ENCODE data around the gene ZSWIM7.
A peak's percentile ranks its signal among the peaks of the same experiment; 100 is the strongest.
"Not testable (repeated sequence)": the region's sequence is repeated elsewhere in the genome, so short reads cannot be mapped to it uniquely, and the experiment has no call there.

Gene ZSWIM7

DNA sequence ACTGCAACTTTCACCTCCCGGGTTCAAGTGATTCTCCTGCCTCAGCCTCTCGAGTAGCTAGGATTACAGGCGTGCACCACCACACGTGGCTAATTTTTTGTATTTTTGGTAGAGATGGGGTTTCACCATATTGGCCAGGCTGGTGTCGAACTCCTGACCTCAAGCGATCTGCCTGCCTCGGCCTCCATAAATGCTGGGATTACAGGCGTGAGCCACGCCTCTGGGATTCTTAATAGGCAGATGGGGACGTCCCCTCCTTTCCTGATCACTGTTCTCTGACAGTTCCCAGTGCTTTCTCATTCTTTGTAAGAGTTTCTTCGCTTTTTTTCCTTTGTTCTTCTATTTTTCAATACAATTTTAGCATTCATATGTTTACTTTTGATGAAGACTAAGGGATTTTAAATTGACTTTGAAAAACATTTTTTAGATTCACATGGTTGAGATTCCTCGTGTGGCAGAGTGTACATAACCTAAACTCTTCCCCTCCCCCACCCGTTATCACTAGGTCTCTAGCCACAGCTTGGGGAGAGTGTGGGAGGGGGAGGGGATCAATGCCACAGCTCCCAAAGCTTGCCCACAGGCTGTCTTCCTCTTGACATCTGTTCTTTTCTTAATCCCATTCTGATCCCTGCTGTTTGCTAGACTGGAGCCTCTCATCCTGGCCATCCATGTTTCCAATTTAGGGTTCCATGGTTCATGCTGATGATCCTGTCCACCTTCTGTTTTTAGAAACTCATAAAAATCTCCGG is 43.5 kb downstream of the ZSWIM7 start:
- no peak for DNase-seq

DNA sequence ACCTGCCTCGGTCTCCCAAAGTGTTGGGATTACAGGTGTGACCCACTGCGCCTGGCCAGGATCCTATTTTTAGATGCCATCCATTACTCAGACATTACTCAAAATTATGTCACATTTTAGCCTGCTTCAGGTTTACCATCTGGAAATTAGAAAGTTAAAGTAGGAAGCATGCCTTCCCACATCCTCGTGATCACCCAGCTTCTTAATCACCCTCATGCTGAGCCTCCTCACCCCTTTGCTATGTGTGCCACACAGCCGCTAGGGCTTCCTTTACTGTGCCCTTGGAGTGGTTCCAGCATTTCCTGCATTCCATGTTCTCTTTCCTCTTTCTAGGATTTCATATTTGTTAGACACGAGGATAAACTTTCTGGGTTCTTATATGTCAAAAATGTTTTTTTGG is 45.3 kb downstream of the ZSWIM7 start:
- DNase-seq = no peak

DNA sequence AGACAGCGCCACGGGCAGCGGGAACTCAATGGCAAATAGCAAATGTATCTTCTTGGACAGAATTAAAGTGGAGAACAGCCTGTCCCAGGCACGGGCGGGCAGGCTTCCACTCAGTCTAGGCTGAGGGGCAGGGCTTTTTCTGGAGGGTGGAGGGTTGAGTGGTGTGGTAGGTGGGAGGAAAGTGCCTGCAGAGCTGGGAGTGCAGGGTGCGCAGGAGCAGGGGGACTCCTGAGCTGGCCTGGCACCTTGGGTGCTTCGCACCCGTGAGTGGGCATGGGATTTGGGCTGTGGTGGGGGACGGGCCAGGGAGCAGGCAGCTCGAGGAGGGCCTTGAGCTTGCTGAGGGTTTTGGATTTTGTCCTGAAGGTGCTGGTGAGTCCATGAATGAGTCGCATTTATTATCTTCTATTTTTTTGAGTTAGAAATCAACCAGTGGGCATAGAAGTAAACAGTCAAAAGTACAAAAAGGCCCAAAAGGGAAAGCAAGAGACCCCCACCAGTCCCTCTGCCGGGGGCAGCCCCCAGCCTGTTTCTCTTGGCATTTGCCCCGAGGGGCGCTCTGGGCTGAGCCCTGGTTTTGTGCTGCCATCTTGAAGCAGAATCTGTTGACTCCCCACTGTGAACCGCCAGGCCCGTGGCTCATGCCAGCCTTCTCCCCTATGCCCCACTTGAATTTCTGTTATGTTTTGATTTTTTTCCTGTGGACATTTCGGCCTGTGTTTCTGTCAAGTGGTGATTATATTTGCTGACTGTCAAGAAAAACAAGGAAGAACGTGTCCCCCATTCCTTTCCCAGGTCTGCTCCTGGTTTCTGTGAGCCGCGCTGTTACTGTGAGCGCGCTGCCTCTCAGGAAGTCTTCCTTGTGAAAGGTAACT is 46.4 kb downstream of the ZSWIM7 start:
- DNase-seq = no peak

DNA sequence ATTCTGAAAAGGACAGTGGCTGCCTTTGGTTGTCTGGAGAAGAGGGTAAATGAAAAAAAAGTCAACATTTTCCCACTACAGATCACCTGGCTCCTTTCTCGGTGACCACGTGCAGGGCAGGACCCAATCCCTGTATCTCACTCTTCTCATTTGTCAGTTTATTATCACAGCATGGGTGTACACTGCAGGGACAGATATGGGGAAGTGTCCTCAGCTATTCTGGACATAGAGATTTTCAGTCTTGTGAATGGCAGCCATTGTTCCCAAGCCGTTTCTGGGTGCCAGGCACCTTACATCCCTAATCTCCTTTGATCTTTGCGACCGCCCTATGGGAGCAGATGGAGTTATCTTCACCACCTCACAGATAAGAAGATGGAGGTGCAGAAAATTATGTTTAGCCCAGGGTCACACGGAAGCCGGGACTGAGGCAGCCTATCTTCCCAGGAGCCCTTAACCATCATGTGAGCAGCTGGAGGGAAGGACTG is 47.4 kb downstream of the ZSWIM7 start:
- no peak for DNase-seq

DNA sequence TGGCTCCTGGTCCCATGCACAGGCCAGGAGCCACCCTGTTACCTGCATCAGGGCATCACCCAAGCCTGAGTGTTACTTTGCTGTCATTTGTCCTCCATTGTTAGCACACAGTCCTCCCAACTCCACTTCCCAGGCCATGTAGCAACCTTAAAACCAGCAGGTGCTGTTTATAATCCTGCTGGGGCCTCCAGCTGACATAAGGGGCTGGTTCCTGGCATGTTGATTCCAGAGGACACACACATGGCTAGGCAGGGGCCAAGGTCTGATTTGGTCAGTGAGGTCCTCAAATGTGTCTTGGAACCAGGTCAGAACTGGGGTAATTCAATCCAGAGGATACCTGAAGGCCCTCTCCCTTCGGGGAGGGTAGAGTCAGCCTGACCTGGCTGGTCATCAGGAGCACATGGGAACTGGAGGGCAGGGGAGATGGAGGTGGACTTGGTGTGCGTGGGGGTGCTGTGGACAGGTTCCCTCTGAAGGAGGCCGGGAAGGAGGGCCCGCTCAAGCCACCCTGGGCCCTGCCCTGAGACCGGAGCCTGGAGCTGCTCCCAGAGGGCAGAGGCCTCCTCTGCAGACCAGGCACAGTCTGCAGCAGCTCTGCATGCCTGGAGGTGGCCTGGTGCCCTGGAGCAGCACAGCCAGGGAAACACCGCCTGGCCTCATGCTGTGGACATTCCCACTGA is 48.0 kb downstream of the ZSWIM7 start:
- DNase-seq = no peak

DNA sequence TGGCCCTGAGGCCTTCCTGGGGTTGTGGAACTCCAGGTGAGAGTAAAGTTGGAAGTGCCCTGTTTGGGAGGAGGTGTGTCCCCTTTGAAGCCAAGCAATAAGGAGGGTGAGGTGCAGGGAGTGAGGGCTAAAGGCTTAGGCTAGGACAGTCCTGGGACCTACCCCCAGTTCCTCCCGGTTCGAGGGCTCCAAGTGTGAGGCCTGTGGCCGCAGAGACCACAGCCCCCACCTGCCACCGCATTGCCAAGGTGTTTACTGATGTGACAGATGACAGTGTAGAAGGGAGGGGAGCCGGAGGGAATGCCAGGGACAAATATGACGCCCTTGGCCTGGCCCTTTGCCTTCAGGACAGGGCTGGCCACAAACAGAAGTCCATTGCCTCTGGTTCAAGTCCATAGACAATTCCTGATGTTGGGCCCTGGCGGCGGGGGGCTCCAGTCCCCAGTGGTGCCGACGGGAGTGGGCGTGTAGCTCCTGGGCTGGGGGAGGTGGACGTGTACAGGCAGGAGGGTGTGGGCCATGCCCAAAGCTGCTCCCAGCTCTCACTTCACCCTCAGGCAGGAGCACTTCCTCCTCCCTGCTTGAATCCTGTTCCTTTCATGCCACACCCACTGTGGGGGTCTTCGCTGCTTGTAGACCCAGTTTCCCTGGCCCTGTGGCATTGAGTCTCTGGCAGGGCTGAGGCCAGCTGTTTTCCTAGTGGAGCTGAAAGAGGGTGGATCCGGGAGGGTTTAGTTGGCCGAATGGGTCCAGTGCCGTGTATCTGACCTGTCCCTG is 51.3 kb downstream of the ZSWIM7 start:
- no peak for DNase-seq

DNA sequence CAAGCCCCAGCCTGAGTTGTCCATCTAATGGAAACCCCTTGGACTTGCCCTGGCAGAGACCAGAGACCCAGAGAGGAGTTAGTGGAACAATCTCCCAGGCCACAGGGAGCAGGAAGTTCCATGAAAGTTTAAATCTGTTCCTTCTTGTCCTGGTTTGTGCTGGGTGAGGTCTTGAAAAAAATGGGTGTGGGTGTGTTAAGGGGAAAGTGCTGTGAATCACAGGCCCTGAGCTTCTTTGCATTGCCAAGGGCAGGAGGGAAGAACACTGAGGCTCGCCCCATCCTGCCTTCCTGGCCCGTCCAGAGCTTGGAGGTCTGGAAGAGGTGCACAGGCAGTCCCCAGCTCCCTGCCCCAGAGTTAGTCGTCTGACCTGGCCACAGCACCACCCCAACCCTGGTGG is 52.2 kb downstream of the ZSWIM7 start:
- DNase-seq = no peak

DNA sequence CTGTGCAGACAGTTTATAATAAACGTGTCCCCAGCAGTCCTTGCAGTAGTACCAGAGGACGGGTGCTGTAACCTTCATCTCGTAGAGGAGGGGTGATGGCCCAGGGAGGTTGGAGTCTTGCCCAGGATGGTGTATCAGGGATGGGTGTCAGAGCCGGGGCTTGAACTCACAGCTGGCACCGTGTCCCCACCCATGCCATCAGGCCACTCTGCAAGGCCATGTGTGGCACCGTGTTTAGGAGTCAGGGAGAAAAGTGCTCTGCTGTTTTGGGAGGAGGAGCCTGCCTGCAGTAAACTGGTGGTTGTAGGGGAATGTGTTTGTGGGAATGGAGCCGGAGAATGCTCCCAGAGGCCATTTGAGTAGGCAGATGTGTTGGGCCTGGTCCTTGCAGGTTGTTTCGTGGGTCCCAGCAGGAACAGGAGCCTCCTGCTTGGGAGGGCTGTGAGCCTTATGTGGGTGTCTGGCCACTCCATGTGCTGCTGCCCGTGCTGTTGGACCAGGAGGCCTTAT is 52.8 kb downstream of the ZSWIM7 start:
- no peak for DNase-seq

DNA sequence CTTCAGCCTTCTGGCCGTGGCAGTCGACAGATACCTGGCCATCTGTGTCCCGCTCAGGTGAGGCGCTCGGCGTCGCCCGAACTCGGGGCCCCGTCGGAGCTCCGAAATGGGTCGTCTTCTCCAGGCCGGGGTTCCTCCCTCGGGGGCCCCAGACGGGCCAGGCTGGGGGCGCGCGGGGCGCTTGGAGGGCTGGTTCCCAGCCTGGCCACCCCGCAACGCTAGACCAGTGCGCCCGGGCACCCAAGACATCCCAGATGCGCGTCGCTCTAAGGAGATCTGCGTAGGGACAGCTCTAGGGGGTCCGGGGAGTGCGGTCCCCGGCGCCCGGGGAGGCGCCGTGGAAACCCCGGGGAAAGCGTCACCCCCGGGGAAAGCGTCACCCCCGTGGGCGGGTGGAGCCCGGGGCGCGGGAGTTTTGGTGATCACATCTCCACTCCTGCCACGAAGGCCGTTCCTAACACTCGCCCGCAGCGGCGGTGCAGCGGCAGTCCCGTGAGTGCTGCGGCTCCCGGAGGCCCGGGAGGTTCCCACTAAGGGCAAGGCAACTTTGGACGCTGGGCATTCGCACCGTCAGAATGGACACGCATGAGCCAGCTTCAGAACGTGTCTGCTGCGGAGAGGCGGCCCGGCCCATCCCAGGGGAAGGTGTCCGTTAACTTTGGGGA is 53.8 kb downstream of the ZSWIM7 start:
- no peak for DNase-seq

DNA sequence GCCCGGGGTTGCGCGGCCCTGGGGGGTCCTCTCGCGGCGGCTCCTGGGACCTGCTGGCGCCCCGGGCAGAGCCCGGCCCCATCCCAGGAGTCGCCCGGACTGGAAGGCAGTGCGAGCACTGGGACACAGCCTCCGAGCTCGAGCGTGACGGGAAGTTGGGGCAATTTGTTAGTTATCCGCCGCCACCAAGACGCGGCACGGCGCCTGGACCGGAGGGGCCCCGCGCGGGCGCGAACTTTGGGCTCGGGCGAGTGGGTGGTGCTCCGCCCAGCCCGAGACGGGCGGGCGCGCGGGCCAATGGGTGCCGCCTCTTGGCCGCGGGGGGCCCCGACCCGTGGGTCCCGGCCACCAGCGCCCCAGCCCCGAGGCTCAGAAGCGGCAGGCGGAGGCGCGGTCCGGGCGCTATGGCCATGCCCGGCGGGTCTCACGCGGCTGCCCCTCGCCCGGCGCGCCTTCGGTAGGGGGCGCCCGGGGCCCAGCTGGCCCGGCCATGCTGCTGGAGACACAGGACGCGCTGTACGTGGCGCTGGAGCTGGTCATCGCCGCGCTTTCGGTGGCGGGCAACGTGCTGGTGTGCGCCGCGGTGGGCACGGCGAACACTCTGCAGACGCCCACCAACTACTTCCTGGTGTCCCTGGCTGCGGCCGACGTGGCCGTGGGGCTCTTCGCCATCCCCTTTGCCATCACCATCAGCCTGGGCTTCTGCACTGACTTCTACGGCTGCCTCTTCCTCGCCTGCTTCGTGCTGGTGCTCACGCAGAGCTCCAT is 54.6 kb downstream of the ZSWIM7 start, which contains the start of gene ADORA2B:
Gene ADORA2B, plus strand, starts transcription at position 372 of the 768 bp plus-strand sequence. Its CDS starts 119 bp downstream, at position 491.
- DNase-seq = peak; percentile 27

DNA sequence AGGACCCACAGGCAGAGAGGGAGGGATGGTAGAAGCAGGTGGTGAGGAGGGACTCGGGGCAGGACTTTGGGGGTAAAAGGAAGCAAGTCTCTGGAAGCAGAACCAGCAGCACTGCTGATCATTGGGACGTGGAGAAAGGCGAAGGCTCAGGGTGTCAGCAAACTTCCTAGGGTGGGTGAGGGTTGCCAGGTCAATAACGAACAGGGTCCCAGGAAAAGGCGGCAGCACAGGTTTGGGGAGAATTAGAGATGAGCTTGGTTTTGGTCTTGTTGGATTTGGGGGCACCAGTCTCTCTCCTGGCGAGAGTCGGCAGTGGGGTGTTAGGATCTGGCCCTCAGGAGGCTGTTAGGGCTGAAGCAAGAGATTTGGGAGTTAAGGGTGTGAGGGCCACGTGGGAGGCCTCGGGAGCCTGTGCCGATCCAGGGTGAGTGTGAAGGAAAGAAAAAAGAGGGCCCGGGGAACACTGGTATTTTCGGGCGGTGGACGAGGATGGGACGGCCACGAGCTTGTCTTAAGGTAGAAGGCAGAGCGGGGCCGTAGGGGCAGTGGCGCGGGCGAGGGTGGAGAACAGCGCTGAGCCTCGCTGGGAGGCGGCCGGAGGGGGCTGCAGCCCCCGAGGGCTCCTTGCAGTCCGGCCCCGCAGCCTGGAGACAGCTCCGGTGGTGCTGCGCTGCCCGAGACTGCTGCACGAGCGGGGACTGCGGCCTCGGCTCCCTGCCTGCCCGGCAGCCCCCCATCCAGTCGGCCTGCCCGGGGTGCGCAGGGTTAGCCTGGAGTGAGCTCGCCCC is 55.3 kb downstream of the ZSWIM7 start:
- DNase-seq = no peak

DNA sequence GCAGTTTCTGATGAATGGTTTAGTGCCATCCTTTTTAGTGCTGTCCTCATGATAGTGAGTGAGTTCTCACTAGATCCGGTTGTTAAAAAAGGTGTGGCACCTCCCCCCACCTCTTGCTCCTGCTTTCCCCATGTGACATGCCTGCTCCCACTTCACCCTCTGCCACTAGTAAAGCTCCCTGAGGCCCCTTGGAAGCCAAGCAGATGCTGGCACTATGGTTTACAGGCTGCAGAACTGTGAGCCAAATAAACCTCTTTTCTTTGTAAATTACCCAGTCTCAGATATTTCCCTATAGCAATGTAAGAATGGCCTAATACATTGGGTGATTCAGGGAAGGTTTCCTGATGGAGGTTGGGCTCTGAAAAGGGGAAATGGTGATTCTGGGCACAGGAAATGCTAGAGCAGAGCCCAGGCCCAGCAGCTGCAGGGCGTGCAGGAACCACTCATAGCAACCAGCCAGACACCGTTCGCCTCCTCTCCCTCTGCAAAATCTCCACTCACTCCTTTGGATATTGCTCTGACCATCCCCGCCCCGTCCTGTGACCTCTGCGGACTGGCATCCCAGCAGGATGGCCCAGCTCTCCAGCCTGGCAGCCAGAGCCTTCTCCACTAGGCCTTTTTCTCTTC is 57.2 kb downstream of the ZSWIM7 start:
- no peak for DNase-seq

DNA sequence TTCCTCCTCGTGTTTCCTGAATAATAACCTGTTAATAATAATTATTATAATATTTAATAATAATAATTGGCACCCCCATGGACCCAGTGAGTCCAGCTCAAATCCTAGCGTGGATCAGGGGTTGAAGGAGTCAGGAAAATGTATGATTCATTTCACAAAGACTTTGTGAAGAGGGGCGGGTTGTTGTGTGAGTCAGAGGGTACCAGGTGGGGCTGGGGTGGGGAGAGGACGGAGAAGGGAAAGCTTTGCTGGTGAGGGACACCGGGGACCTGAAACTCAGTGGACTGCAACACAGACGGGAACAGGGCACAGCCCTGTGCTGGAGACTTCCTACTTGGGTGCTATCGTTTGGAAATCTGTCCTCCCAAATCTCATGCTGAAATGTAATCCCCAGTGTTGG is 57.7 kb downstream of the ZSWIM7 start:
- no peak for DNase-seq

DNA sequence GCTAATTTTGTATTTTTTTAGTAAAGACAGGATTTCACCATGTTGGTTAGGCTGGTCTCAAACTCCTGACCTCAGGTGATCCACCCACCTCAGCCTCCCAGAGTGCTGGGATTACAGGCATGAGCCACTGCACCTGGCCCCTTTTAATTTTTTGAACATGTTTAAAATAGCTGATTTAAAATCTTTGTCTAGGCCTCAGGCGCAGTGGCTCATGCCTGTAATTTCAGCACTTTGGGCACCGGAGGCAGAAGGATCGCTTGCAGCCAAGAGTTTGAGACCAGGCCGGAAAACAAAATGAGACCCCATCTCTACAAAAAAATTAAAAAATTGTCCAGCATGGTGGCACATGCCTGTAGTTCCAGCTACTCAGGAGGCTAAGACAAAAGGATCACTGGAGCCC is 63.0 kb downstream of the ZSWIM7 start:
- DNase-seq = not testable (repeated sequence)

DNA sequence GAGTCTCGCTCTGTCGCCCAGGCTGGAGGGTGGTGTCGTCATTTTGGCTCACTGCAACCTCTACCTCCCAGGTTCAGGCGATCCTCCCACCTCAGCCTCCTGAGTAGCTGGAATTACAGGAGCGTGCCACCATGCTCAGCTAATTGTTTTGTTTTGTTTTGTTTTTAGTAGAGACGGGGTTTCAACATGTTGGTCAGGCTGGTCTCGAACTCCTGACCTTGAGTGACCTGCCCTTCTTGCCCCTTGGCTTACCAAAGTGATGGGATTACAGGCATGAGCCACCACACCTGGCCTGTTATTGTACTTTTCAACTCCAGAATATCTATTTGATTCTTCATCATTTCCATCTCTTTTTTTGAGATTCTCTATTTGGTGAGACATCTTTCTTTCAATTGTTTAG is 63.6 kb downstream of the ZSWIM7 start:
- no peak for DNase-seq

DNA sequence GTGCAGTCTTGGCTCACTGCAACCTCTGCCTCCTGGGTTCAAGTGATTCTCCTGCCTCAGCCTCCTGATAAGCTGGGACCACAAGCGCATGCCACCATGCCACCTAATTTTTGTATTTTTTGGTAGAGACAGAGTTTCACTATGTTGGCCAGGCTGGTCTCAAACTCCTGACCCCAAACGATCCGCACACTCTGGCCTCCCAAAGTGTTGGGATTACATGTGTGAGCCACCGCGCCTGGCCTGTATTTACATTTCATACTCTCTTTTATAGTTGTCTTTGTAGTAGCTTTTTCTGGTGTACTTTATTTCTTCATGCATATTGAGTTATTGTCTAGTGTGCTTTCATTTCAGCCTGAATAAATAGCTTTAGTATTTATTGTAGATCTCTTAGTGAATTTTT is 64.6 kb downstream of the ZSWIM7 start:
- DNase-seq = no peak

DNA sequence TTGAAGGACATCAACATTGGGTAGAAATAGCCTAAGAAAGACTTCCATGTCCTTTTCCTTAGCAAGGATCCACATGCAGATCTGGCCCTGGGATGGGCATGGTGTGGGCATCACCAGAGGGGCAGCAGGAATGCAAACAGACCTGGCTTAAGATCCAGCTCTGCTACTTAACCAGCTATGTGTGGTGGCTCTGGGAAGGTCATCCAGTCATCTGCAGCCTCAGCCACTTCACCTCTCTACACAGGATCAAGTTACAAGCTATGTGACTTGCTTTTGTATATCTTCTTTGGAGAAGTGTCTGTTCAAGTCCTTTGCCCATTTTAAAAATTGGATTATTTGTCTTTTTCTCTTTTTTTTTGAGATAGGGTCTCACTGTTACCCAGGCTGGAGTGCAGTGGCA is 68.1 kb downstream of the ZSWIM7 start:
- DNase-seq = no peak

DNA sequence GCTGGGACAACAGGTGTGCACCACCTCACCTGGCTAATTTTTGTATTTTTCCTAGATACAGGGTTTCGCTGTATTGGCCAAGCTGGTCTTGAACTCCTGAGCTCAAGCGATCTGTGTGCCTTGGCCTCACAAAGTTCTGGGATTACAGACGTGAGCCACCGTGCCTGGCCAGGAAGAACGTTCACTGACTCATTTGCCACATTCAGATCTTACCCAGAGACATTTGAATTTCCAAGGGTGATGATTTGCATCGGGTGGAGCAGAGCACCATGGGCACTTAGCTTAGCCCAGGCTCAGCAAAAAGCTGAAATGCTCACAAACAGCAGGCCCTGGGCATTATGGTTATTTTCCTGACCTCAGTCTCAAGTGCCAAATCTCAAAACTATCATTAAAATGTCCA is 69.1 kb downstream of the ZSWIM7 start:
- DNase-seq = no peak

DNA sequence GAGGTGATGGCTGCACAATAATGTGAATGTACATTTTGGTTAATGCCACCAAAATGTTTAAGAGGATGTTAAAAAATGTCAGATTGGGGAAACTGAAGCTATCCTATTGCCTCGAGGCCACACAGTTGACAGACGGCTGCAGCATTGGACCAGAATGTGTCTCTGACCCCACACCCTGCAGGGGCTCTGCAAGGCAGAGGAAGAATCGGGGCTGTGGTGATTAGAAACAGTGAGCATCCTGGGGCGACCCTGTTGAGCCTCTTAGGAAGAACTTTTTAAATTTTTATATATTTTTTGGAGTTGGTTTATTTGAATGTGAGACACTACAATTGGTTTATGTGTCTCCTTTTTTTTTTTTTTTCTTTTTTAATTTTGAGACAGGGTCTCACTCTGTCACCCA is 69.6 kb downstream of the ZSWIM7 start:
- no peak for DNase-seq
